SK-MEL-5 (cell line): Measurements from ENCODE around the gene EPB41L2. TPM values are rescaled to one million over a fixed set of nuclear protein-coding genes. Genes with fewer than 3 reads are reported as not detected.

Experiments used
- DNase-seq: peaks from one replicate; pipeline ENCODE4 v3.0.0-alpha.2; 2016; ENCODE audit warnings: low read depth, low spot score
- in situ Hi-C: cut with HindIII; loops from 2 replicates; pipeline ENCODE4 v1.10.0; 2016; ENCODE audit warnings: low sequenced_read_pairs, high pct_unique_total_duplicates, low pct_unique_long_range_greater_than_20kb
- total RNA-seq: library from RNA; depleted of rRNA; stranded (reverse); fragments of >200 nt; shearing (Covaris generic); gene quantifications from 2 replicates; pipeline ENCODE4 v1.2.3, GENCODE V29; 2014

EPB41L2 gene
- total RNA-seq, 1 experiment from 2014 or later = 12.2 TPM

GRCh38 chr6:131065112-131065823, 2.2 kb upstream of the EPB41L2 start:
- DNase-seq = no peak
- in situ Hi-C loops = no loop called here

GRCh38 chr6:131063764-131064272, 773 bp upstream of the EPB41L2 start:
- no peak for DNase-seq
- in situ Hi-C loops = no loop called here

GRCh38 chr6:131062241-131063027, 611 bp downstream of the EPB41L2 start:
- no peak for DNase-seq
- in situ Hi-C loops = no loop called here

GRCh38 chr6:131061751-131062119, 1.3 kb downstream of the EPB41L2 start:
- no peak for DNase-seq
- in situ Hi-C loops = no loop called here

GRCh38 chr6:131061041-131061750, 1.8 kb downstream of the EPB41L2 start:
- in situ Hi-C loops = no loop called here
- DNase-seq = no peak

- in situ Hi-C loops = no loop called here
- no peak for DNase-seq
Observed at GRCh38 chr6:131060311-131060710, 2.7 kb downstream of the EPB41L2 start.

GRCh38 chr6:131059486-131059885, 3.6 kb downstream of the EPB41L2 start:
- in situ Hi-C loops = no loop called here
- DNase-seq = no peak

GRCh38 chr6:131058236-131058635, 4.8 kb downstream of the EPB41L2 start:
- no peak for DNase-seq

GRCh38 chr6:131054392-131055250, 8.4 kb downstream of the EPB41L2 start:
- in situ Hi-C loops = no loop called here
- no peak for DNase-seq

More at GRCh38 chr6:131058236-131058635, 4.8 kb downstream of the EPB41L2 start:
- in situ Hi-C loops = no loop called here

- in situ Hi-C loops = no loop called here
Observed at GRCh38 chr6:131053546-131054240, 9.4 kb downstream of the EPB41L2 start.

GRCh38 chr6:131052181-131052580, 10.9 kb downstream of the EPB41L2 start:
- in situ Hi-C loops = no loop called here
- DNase-seq = no peak

More at GRCh38 chr6:131053546-131054240, 9.4 kb downstream of the EPB41L2 start:
- DNase-seq = no peak

- in situ Hi-C loops = no loop called here
- no peak for DNase-seq
Observed at GRCh38 chr6:131051341-131051740, 11.7 kb downstream of the EPB41L2 start.

- in situ Hi-C loops = no loop called here
- no peak for DNase-seq
Observed at GRCh38 chr6:131049608-131050007, 13.4 kb downstream of the EPB41L2 start.

GRCh38 chr6:131048933-131049515, 14.0 kb downstream of the EPB41L2 start:
- in situ Hi-C loops = no loop called here
- no peak for DNase-seq

GRCh38 chr6:131048459-131048858, 14.6 kb downstream of the EPB41L2 start:
- in situ Hi-C loops = no loop called here

GRCh38 chr6:131045139-131045538, 17.9 kb downstream of the EPB41L2 start:
- no peak for DNase-seq
- in situ Hi-C loops = no loop called here

More at GRCh38 chr6:131048459-131048858, 14.6 kb downstream of the EPB41L2 start:
- no peak for DNase-seq
